PC-9 (cell line): ENCODE results near the gene SLC35G6. TPM values are rescaled to one million over a fixed set of nuclear protein-coding genes. Genes with fewer than 3 reads are reported as not detected.
"Not testable (repeated sequence)": the region's sequence is repeated elsewhere in the genome, so short reads cannot be mapped to it uniquely, and the experiment has no call there.

Experiments
- BruUV-seq: library from RNA; stranded (reverse); fragments of 400-500 nt; replicated peaks from 2 replicates; lab custom pipeline; 2021; lab: Mats Ljungman, UMichigan
- CTCF ChIA-PET: fragments of 300-600 bp; sonication (Branson Sonifier 250); formaldehyde crosslinking; loops from one replicate; lab custom pipeline; 2022; ENCODE audit warnings: antibody characterized with exemption; lab: Charles Lee
- POLR2A ChIA-PET: fragments of 300-600 bp; sonication (Branson Sonifier 250); formaldehyde crosslinking; loops from one replicate; lab custom pipeline; 2022; ENCODE audit warnings: antibody characterized with exemption; ENCODE audit not compliant: unreplicated experiment; lab: Charles Lee
- DNase-seq, 2 experiments: peaks; one replicate each; pipeline versions ENCODE4 v3.0.0 to v3.0.0-alpha.2; 2015 to 2022; ENCODE audit warnings: mixed read lengths in 1 of 2
- H2AFZ ChIP-seq: fragments of 200-600 bp; sonication (generic); 2 replicates; pipeline ENCODE4 v1.8.1; 2017; ENCODE audit warnings: antibody characterized with exemption
- H3F3A ChIP-seq: fragments of 200-600 bp; sonication (generic); 2 replicates; pipeline ENCODE4 v1.8.1; 2017; ENCODE audit warnings: antibody characterized with exemption, mild to moderate bottlenecking, low read depth; ENCODE audit not compliant: insufficient read depth
- H3K27ac ChIP-seq: fragments of 200-600 bp; sonication (generic); 2 replicates; pipeline ENCODE4 v1.6.1; 2016; ENCODE audit warnings: mixed run types
- H3K27me3 ChIP-seq: fragments of 200-600 bp; sonication (generic); 2 replicates; pipeline ENCODE4 v1.6.1; 2016; ENCODE audit warnings: low read depth, mixed run types; ENCODE audit not compliant: insufficient read depth
- H3K36me3 ChIP-seq: fragments of 200-600 bp; sonication (generic); 2 replicates; pipeline ENCODE4 v1.6.1; 2016; ENCODE audit warnings: low read depth, mixed run types
- H3K4me1 ChIP-seq: fragments of 200-600 bp; sonication (generic); replicated peaks from 2 replicates; pipeline ENCODE4 v1.6.1; 2016; ENCODE audit warnings: mixed run types; ENCODE audit not compliant: insufficient read depth
- H3K4me2 ChIP-seq: fragments of 200-600 bp; sonication (generic); 2 replicates; pipeline ENCODE4 v1.6.1; 2017; ENCODE audit warnings: mixed run types
- H3K4me3 ChIP-seq: fragments of 200-600 bp; sonication (generic); 2 replicates; pipeline ENCODE4 v1.6.1; 2016; ENCODE audit warnings: mixed run types
- H3K79me2 ChIP-seq: fragments of 200-600 bp; sonication (generic); 2 replicates; pipeline ENCODE4 v1.6.1; 2017; ENCODE audit warnings: low read depth, mixed run types
- H3K9me2 ChIP-seq: fragments of 200-600 bp; sonication (generic); 2 replicates; pipeline ENCODE4 v1.8.1; 2017; ENCODE audit warnings: mild to moderate bottlenecking; ENCODE audit not compliant: insufficient read depth
- H3K9me3 ChIP-seq: fragments of 200-600 bp; sonication (generic); 2 replicates; pipeline ENCODE4 v1.8.1; 2016; ENCODE audit warnings: low read depth; ENCODE audit not compliant: insufficient read depth
- H4K20me1 ChIP-seq: fragments of 200-600 bp; sonication (generic); 2 replicates; pipeline ENCODE4 v1.8.1; 2017; ENCODE audit not compliant: insufficient read depth
- EZH2 ChIP-seq: fragments of 200-600 bp; sonication (generic); IDR thresholded peaks from 2 replicates; pipeline ENCODE4 v1.8.0; 2017; ENCODE audit warnings: antibody characterized with exemption, low read depth
- intact Hi-C: fragments of 100-400 bp; cut with micrococcal nuclease; formaldehyde crosslinking; loops from one replicate; pipeline ENCODE4 v1.10.0; 2022; ENCODE audit not compliant: unreplicated experiment
- total RNA-seq: library from RNA; stranded (reverse); gene quantifications from 2 replicates; pipeline ENCODE4 v1.2.3, GENCODE V29; 2021
- TF ChIP-seq, protein P1 (sequence below): fragments of 200-600 bp; sonication (generic); conservative IDR thresholded peaks from 2 replicates; pipeline ENCODE4 v1.6.1; 2017; ENCODE audit warnings: mixed run types, antibody characterized with exemption, mild to moderate bottlenecking, moderate library complexity

The SLC35G6 gene
- total RNA-seq, 1 experiment from 2014 or later: not detected

DNA sequence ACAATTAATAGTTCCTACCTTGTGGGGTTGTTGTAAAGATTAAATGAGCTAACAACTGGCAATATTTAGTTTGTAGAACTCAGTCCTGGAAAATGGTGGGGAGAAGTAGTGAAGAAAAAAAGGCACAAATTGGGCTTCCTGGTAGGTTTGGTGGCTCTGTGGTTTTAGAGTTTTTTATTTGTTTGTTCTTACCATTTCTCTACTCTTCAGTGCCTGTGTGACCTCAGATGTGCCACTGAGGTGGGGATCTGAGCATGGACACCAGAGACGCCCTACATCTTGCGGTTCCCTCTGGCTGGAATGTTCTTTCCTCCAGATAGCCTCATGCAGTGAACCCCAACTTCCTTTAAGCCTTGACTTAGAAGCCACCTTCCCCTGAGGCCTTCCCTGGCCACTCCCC is 9.5 kb upstream of the SLC35G6 start:
- no peaks in the 10 kb centered on the region for H3K9me3 ChIP-seq
- H4K20me1 ChIP-seq: no peaks in the 10 kb centered on the region
- CTCF ChIA-PET: no interaction called here
- H3K36me3 ChIP-seq: no peaks in the 10 kb centered on the region
- H3F3A ChIP-seq: peaks cover 10% of the 10 kb centered on the region; the same call in 1 of the 2 replicates
- H3K4me2 ChIP-seq: no peak overlapping the region
- H3K4me3 ChIP-seq: no peak overlapping the region
- H2AFZ ChIP-seq: no peak overlapping the region
- TF ChIP-seq, protein P1, sequence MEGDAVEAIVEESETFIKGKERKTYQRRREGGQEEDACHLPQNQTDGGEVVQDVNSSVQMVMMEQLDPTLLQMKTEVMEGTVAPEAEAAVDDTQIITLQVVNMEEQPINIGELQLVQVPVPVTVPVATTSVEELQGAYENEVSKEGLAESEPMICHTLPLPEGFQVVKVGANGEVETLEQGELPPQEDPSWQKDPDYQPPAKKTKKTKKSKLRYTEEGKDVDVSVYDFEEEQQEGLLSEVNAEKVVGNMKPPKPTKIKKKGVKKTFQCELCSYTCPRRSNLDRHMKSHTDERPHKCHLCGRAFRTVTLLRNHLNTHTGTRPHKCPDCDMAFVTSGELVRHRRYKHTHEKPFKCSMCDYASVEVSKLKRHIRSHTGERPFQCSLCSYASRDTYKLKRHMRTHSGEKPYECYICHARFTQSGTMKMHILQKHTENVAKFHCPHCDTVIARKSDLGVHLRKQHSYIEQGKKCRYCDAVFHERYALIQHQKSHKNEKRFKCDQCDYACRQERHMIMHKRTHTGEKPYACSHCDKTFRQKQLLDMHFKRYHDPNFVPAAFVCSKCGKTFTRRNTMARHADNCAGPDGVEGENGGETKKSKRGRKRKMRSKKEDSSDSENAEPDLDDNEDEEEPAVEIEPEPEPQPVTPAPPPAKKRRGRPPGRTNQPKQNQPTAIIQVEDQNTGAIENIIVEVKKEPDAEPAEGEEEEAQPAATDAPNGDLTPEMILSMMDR: no peak
- no peak for TF ChIP-seq EZH2
- no peak overlapping the region for H3K27ac ChIP-seq
- H3K27me3 ChIP-seq: no peaks in the 10 kb centered on the region
- peaks cover 16% of the 10 kb centered on the region for H3K4me1 ChIP-seq
- H3K9me2 ChIP-seq: no peaks in the 10 kb centered on the region
- POLR2A ChIA-PET: no interaction called here
- no TSS peak for BruUV-seq
- no peak for DNase-seq
- intact Hi-C loops: no loop called here
- H3K79me2 ChIP-seq: peaks cover 28% of the 10 kb centered on the region

DNA sequence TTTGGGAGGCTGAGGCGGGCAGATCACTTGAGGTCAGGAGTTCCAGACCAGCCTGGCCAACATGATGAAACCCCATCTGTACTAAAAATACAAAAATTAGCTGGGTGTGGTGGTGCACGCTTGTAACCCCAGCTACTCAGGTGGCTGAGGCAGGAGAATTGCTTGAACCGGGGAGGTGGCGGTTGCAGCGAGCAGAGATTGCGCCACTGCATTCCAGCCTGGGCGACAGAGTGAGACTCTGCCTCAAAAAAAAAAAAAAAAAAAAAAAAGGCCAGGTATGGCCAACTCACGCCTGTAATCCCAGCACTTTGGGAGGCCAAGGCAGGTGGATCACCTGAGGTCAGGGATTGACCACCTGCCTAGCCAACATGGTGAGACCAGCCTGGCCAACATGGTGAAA is 6.5 kb upstream of the SLC35G6 start:
- intact Hi-C loops: not testable (repeated sequence)
- peak; percentile 55 to 74 for DNase-seq

DNA sequence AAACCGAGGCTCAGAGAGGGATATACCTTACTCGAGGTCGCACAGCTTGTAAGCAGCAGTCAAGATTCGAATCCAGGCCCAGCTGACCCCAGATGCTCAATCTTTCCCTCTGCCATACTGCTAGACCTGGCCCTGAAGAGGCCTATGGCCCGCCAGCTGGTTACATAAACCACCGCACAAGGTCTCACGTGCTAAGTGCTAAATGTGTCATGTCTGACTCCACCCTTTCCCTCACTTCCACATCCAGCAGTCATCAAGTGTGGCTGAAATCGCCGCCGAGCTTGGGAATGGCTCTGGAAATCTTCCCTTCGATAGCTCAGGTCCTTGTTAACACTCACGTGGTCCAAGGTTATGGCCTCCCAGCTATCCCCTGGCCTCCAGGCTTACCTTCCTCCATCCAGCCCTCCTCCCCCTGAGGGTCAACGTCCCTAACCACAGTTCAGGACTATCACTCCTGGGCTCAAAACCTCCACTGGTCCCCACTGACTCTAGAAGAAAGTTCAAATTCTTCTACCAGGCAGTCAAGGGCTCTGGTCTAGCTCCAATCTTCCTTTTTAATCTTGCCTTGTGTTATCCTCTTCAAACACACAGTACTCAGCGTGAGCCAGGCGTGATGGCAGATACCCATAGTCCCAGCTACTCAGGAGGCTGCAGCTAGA is 5.4 kb upstream of the SLC35G6 start:
- ChIA-PET POLR2A (interaction anchor here (0.6 to 0.7 kb wide), 3 partner anchors 72 to 145 kb away, joined by 3 to 11 read pairs (median 6); no protein-coding TSS in a partner anchor), CTCF (interaction anchor here (1.0 kb wide), 1 partner anchor 21 kb away, joined by 4 read pairs; no protein-coding TSS in a partner anchor)
- Histone ChIP-seq H3K4me3 (no peak overlapping the region), H3K4me2 (peak overlapping the region; percentile 21), H2AFZ (no peak overlapping the region), H3K9me3 (no peaks in the 10 kb centered on the region), H3K9me2 (no peaks in the 10 kb centered on the region), H4K20me1 (no peaks in the 10 kb centered on the region), H3K27me3 (no peaks in the 10 kb centered on the region), H3K79me2 (peaks cover 58% of the 10 kb centered on the region), H3K36me3 (no peaks in the 10 kb centered on the region), H3F3A (peaks cover 14% of the 10 kb centered on the region; the same call in 1 of the 2 replicates), H3K27ac (peak overlapping the region; percentile 32; the same call in 1 of the 2 replicates), H3K4me1 (peaks cover 37% of the 10 kb centered on the region)
- TF ChIP-seq, protein P1: no peak
- no peak for TF ChIP-seq EZH2
- intact Hi-C loops: loop anchor here (2.0 kb wide), 1 partner anchor 31 kb away; the partner anchor contains the start of gene CHRNB1
- no peak for DNase-seq
- no TSS peak for BruUV-seq

More for the DNA sequence above, 6.5 kb upstream of the SLC35G6 start:
- H3K4me2 ChIP-seq, H4K20me1 ChIP-seq, H3K27me3 ChIP-seq, H2AFZ ChIP-seq, H3K9me2 ChIP-seq, H3K36me3 ChIP-seq, H3K9me3 ChIP-seq, BruUV-seq, CTCF ChIA-PET, H3K4me3 ChIP-seq: not testable (repeated sequence)
- POLR2A ChIA-PET: interaction anchor here (0.6 kb wide), 2 partner anchors 24 to 145 kb away, joined by 3 to 5 read pairs; no protein-coding TSS in a partner anchor
- Histone ChIP-seq H3K27ac (peak overlapping the region; percentile 49; the same call in 1 of the 2 replicates), H3K79me2 (peaks cover 54% of the 10 kb centered on the region), H3F3A (peaks cover 14% of the 10 kb centered on the region; the same call in 1 of the 2 replicates), H3K4me1 (peaks cover 32% of the 10 kb centered on the region)
